ENCODE data around the gene CTNND1.

The CTNND1 gene

DNA sequence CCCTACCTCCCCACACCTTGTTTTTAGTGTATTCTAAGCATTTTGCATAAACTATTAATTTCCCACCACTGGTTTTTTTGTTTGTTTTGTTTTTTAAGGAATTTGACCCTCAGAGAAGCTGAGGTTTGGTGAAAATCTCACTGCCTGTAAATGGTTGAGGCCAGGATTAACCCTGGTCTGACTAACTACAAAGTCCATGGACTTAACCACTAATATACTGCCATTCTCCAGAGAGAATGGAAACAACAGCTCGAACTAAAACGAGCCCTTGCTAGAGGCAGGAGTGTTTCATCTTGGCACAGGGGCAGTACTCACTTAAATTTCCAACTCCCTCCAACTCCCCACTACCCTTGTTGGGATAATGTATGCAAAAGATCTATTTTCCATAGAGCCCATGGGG is 3.0 kb downstream of the CTNND1 start:
- no peak for DNase-seq

GRCh38 chr11:57764972-57765371 is 3.4 kb downstream of the CTNND1 start:
- DNase-seq = no peak

DNA sequence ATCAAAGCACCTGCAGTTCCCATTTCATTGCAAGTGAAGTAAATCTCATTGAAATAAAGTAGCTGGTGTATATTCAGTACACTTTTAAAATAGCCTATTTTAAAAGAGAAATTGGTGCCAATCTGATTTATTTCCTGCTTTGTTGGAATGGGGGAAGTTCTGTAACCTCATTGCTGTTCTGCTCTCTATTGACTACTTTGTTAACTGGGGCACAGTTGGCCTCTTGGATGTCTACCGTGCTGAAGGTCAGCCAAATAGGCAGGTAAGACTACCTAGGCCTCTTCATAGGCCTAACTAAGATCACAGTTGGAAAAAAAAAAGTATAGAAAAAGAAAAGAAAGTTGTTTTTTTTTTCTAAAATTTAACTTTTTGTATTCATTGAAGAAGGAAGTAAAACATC is 9.2 kb downstream of the CTNND1 start:
- no peak for DNase-seq

DNA sequence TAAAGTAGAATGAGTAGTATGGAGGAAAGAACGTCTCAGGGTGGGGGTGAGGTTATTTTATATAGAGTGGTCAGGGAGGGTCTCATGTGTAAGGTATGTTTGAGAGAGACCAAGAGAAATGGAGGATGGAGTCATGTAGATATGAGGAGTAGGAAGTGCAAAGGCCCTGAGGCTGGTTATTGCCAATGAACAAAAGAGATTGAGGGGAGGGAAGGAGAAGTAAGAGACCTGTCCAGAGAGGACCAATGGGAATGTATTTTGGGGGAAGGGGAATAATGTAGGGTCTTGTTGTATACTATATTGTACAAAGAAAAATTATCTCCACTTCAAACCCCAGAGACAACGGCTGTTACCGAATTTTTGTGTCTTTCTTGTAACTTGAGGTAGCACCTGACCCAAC is 9.8 kb downstream of the CTNND1 start:
- DNase-seq = no peak

DNA sequence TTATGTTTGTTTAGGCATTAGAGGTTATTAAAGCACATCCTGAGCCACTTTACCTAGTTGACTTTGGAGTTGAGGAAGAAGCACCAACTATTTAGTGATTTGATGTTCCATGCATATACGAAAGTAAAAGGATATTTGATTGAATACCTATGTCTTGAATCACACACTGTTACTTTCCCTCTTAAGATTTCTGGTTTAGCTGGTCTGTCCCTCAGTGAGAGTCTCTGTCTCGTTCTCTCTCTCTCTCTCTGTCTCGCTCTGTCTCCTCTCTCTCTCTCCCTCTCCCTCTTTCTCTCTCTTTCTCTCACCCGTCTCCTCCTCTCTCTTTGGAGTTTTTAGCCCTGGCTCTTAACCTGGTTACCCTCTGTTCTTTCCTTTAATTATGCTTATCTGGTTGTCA is 11.0 kb downstream of the CTNND1 start:
- no peak for DNase-seq

GRCh38 chr11:57773026-57773598 is 11.5 kb downstream of the CTNND1 start:
- no peak for DNase-seq

DNA sequence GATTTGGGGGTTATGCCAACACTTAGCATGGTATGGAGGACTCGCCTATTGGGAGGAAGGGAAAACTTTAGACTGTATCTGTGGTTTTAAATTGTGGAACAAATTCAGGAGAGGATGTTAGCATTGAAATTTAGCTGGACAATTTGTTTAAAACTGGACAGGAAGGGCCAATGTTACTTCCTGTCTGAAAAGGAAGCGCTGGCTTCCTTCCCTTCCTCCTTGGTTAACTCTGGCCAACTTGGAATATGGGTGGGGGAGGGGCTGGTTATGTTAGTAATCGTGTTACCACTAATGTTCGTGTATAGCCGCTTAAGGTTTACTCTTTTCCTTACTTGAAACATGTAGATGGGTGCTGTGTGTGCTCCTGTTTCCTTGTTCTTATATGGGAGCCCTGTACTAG is 13.9 kb downstream of the CTNND1 start:
- DNase-seq = no peak

DNA sequence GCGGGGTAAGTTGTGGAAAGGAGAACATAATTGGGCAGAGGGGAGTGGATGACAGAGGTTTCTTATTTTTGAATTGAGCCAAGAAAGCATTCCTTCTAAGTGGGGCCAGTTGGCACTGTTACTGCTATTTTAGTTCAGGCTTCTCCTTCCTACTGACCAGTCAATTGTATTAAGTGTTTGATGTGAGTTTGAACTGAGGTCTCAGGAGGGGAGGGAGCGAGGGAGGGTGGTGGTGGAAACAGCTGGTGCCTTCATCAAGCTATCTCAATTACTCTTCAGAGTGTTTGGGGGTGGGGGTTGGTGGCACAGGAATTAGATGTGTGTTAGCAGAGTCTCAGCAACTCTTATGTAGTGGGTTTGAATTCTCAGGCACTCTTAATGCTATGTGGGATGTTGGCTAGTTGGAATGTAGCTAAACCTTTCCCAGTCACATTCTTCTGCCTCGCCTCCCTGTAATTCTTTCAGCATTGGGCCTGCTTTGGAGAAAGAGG is 14.5 kb downstream of the CTNND1 start:
- no peak for DNase-seq

DNA sequence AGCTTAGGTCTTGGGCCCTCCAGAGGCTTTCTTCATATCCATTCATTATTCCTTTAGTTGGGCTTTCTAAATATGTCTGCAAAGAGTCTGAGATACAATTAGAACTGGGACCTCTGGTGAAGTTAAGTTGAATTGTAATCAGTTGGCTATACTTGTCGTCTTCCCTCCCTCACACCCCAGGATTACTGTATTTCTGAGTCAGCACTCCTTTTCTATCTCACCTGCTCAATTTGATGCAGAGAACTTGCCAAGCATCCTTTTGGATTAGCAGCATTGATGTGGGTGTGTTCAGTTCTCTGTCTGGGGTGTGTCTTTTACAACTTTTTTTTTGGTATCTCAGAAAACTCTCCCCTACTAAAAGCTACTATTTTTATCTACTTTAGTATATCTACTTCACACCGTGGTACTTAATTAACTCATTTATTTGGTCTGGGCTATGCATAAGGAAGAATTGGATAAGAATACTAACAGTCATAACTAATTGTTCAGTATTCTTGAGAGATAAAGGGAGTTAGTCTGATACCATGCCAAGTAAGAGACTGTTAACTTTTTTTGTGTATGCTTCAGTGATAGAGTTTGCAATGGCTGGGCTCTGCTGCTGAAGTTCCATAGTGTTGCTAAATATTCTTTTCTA is 15.1 kb downstream of the CTNND1 start:
- DNase-seq = no peak

DNA sequence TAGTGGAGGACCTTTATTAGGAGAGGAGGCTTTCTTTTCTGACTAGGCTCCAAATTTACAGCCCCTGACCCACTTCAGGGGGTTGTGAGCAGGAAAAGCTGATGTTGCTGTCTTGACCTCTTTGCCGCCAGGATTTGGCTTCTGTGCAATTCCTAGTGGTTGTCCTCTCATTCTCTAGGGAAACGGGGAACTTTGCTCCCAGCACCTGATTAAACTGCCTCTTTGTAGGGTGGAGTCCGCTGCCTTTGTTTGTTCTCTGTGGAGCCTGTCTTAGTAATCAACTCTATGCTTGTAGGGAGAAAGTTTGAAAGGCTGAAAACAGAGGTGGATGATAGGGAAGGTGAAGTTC is 16.3 kb downstream of the CTNND1 start:
- DNase-seq = no peak

DNA sequence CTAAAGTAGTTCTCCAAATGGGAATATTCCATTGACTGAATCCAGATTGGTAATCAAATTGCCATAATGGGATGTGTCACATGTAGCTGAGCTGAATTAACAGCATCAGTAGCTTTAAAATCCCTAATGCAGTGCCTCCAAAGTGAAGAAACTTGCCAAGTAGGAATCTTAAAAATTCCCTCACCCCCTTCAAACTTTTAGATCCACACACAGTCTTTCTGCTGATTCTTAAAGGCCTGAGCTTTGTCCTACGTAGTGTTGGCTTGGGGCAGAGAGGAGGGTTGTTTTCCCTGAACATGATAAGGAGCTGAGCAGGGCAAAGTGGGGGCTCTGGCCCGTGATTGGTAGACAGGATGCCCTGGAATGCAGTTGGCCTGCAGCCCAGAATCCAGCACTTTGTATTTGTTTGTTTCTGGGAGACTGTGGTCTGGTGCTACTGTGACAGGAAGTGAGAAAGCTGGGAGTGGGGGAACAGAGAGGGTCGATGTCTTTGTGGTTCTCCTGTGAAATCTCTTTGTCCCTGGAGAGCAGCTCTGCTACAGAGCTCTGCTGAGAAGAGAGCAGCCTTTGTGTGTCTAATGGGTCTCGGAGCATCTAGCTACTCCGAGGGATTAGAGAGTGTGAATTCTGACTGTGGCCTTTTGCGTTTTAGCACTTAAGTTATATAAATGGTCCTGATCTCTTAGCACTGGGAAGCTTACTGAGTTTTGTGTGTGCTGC is 16.9 kb downstream of the CTNND1 start:
- DNase-seq = no peak

DNA sequence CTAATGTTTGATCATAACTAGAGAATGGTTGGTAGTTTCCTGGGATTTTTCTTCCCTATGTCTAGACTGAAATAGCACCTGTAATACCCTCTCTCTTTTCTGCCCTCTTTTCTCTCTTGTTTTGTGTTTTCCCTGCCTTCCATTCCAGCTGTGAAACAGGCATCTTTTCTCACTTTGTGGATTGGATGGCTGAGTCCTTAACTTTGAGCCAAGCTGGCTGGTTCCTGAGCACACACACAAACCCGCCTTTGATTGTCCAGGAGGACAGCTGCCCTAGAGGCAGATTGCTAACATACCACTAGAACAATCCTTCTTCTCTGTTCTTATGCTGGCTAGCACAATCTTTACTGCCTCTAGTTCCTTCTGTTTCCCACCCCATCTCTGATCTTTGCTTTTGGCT is 17.7 kb downstream of the CTNND1 start:
- no peak for DNase-seq

GRCh38 chr11:57781529-57781943 is 19.9 kb downstream of the CTNND1 start:
- no peak for DNase-seq

DNA sequence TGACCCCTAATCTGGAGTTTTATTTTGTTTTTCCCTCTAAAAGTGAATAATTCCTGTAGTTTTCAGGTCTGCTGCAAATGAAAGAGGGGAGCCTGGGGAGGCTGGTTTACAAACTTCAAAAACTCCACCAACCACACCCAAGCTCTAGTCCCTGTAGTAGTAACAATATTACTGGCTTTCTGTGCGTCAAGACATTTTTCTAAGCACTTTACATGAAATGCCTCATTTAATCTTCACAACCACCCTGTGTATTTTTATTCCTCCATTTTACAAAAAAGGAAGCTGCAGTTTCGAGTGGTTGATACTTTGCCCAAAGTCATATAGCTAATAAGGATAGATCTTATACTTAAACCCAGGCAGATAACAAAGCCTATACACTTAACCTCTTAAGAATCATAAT is 23.5 kb downstream of the CTNND1 start:
- no peak for DNase-seq

- DNase-seq = no peak
Observed at GRCh38 chr11:57786436-57786835, 24.8 kb downstream of the CTNND1 start.

DNA sequence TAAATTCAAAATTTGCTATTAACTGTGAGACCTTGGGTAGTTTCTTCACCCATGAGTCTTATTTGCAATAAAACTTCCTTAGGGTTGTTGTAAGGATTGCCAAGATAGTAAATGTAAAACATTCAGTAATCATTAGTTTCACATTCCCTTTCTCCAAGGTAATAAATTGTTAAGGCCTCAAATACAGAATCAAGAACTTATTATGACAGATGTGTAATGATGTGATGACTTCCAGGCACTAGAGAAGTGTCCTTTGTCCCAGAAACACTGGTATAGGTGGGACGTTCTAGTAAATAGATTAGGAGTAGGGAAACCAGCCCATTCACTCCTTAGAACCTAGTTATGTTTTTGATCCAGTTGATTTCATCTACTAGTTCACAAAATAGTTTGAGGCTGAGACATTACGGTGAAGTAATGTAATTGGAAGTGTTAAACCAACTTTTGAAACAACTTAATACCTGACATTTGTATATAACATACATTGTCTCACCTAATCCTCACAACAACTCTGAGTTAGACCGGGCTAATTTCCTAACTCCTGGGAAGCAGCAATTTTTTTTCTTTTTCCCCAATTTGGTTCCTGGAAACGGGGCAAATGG is 25.5 kb downstream of the CTNND1 start:
- no peak for DNase-seq

GRCh38 chr11:57787920-57788702 is 26.5 kb downstream of the CTNND1 start:
- DNase-seq = no peak

GRCh38 chr11:57788703-57789088 is 27.1 kb downstream of the CTNND1 start:
- no peak for DNase-seq

- DNase-seq = no peak
Observed at GRCh38 chr11:57791321-57792059, 29.9 kb downstream of the CTNND1 start.

DNA sequence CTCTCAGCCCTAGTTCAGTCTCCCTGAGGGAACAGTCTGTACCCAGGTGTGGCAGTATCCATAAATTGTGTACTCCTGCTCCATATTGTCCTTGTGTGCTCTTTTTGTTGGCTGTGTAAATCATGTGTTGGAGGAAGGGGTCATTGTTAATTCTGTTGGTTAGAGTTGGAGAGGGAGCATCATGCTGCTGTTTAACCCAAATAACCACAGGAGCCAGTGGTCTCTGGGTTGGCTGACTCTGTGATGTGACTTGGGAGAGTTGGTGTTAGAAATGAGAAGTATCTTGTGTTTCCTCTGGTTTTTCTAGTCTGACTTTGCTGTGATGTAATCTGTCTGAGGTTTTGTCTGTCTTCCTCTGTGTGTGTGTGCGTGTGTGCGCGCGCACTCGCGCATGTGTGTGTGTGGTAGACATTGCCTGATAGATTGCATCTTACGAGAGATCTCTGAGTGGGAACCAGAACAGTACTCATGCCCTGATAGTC is 30.5 kb downstream of the CTNND1 start:
- peak; percentile 72 for DNase-seq

- no peak for DNase-seq
Observed at GRCh38 chr11:57792870-57793269, 31.3 kb downstream of the CTNND1 start.

- no peak for DNase-seq
Observed at GRCh38 chr11:57793351-57794115, 31.9 kb downstream of the CTNND1 start.
